RCC 7860 (cell line): ENCODE results near the gene KIF21B.
"Not testable (repeated sequence)": the region's sequence is repeated elsewhere in the genome, so short reads cannot be mapped to it uniquely, and the experiment has no call there.

ENCODE experiments used
- DNase-seq: peaks from one replicate; pipeline ENCODE4 v3.0.0-alpha.2; 2015; ENCODE audit warnings: low spot score
- FAIRE-seq: peaks from 2 replicates; lab custom pipeline; 2012; peaks lifted over from hg19 to GRCh38; lab: Jason Lieb, UNC

KIF21B gene

DNA sequence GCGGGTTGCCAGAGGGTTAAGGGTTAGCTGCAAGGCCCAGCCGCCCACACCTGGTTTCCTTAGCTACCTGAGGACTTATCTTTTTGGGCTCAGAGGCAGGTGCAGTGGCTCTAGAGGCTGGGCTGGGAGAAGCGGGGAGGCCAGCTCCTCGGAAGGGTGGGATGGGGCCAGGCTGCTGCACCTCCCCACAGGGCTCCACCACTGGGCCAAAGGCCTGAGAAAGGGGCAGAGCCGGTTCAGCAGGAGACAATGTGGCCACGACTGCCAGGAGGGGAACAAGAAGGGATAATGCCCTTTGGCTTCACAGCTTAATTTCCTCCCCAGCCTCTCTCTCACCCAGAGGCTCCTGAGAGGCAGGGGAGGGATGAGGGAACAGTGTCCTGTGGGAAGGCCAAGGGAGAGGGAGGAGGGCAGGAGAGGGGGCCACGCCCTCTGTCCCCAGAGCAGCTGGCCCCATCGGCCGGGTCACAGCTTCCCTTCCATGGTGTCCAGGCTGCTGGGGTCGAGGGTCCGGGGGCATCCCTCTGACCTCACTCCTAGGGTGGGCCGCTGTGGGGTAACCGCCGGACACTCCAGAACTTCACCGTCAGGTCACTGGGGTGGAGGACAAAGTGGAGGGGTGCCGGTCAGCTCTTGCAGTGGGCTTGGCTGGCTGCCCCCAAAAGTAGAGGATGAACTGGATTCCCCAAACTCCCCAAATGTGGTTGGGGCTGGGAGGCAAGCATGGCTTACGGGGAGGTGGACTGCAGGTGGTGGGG is 50.4 kb downstream of the KIF21B start:
- FAIRE-seq (no peak), DNase-seq (no peak)

DNA sequence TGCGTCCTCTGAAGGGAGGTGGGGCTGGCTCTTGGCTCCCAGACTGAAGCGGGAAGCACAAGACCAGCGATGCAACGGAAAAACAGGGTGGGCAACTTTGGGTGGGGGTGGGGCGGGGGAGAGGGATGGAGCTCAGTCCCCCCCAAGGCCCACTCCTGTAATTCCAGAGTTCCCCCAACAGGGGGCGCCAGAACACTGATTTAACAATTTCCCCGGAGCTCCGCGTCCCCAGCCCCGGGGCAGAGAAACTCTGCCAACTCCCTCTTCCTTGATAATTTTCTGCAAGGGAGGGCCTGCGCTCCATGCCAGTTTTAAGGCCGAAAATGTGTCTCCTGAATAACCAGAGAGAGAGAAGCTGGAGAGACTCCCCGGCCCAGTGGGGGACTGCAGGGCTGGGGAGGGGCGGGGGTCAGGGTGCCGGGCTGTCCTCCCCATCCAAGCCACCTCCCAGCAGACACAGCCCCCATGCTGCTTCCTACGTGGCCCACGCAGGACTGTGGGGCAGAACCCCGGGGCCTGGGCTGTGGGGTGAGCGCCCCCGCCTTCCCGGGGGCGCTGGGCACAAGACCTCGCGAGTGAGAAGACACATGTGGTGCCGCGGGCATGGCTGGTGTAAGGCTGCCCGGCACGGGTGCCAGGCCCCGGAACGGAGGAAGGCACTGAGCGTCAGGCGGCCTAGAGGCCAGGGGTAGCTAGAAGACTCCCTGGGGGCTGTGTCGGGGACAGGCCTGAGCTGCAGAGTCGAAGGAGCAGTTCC is 51.4 kb downstream of the KIF21B start:
- DNase-seq (peak; percentile 33), FAIRE-seq (no peak)

- DNase-seq (no peak), FAIRE-seq (no peak)
Observed at GRCh38 chr1:200971428-200971903, 52.0 kb downstream of the KIF21B start.

DNA sequence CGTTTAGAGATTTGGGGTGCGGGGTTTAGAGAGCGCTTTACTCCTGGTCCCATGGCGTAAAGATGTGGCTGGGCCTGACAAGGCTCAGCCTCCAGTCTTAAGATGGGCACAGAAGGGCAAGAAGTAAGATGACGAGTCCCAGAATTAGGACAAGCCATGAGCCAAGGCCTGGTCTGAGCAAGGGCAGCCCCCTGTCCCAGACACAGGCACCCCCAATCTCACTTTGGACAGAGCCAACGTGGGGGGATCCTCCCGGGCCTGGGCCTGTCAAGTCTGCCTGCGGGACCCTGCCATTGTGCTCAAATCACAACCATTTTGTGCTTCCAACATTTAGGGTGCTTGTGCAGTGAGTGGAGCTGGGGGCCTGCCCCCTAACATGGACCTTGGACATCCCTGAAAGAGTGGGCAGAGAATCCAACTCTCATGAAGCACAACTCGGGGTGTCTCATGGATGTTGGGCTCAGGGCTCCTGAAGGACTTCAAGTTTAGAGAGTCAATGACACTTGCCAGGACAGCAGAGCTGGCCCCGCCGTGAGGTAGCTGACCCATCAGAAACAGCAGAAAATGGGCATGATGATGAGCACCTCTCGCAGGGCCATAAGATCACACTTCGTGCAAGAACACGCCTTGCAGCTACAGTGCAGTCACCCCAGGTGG is 52.6 kb downstream of the KIF21B start:
- FAIRE-seq (no peak), DNase-seq (no peak)

GRCh38 chr1:200969726-200970561 is 53.6 kb downstream of the KIF21B start:
- DNase-seq, result no peak
- FAIRE-seq, result no peak

GRCh38 chr1:200968469-200969410 is 54.8 kb downstream of the KIF21B start:
- FAIRE-seq, result no peak
- peak; percentile 20 for DNase-seq

GRCh38 chr1:200967693-200968468 is 55.6 kb downstream of the KIF21B start:
- DNase-seq, result no peak
- no peak for FAIRE-seq

GRCh38 chr1:200966934-200967333 is 56.6 kb downstream of the KIF21B start:
- no peak for DNase-seq
- no peak for FAIRE-seq

- no peak for FAIRE-seq
Observed at GRCh38 chr1:200965111-200965805, 58.3 kb downstream of the KIF21B start.

DNA sequence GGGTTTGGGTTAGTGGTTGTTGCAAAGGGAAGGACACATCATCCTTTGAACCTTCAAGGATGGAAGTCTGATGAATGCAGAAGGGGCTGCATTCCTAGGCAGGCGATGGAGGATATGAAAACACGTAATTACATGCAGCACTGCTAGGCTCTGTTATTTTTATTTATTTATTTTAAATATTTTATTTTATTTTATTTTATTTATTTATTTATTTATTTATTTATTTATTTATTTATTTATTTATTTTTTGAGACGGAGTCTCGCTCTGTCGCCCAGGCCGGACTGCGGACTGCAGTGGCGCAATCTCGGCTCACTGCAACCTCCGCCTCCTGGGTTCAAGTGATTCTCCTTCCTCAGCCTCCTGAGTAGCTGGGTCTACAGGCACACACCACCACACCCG is 59.6 kb downstream of the KIF21B start:
- FAIRE-seq, DNase-seq: not testable (repeated sequence)

More at GRCh38 chr1:200965111-200965805, 58.3 kb downstream of the KIF21B start:
- no peak for DNase-seq

GRCh38 chr1:200963076-200963475 is 60.4 kb downstream of the KIF21B start:
- no peak for FAIRE-seq
- DNase-seq, result peak; percentile 10

GRCh38 chr1:200962631-200963030 is 60.9 kb downstream of the KIF21B start:
- no peak for FAIRE-seq
- DNase-seq, result no peak

DNA sequence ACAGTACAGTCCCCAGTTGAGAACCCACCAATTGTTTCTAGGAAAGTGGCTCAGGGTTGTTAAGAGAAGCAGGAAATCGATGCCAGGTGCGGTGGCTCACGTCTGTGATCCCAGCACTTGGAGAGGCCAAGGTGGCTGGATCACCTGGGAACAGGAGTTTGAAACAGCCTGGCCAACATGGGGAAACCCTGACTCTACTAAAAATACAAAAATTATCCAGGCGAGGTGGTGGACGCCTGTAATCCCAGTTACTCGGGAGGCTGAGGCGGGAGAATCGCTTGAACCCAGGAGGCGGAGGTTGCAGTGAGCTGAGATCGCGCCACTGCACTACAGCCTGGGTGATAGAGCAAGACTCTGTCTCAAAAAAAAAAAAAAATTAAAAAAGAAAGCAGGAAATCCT is 61.4 kb downstream of the KIF21B start:
- not testable (repeated sequence) for FAIRE-seq, DNase-seq

GRCh38 chr1:200960948-200961340 is 62.6 kb downstream of the KIF21B start:
- FAIRE-seq, result no peak

GRCh38 chr1:200960236-200960947 is 63.1 kb downstream of the KIF21B start:
- DNase-seq, result no peak
- FAIRE-seq, result no peak

More at GRCh38 chr1:200960948-200961340, 62.6 kb downstream of the KIF21B start:
- no peak for DNase-seq

DNA sequence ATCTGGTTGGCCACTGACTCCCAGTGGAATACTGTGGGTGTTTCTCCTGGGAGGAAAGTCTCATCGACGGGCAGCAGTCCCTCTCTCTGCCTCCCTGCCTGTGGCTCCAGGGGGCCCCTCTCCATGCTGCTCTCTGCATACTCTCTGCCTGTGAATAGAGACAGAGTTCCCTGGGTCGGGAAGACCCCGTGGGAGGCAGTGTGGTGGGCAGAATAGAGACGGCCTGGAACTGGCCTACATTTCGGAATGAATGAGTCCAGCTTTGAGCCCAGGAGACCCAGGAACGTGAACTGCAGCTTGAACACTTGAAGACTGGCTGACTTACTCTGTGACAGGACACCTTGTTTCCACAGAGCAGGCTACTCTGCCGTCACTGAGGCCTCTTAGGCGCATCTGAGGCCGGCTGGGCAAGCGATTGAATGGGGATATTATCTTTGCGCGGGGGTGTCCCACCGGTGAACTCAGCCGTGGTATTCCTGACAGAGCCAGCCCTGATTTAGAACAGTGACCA is 64.0 kb downstream of the KIF21B start:
- FAIRE-seq (no peak), DNase-seq (no peak)

- FAIRE-seq (no peak), DNase-seq (no peak)
Observed at GRCh38 chr1:200958597-200958996, 64.9 kb downstream of the KIF21B start.
